Measurements from ENCODE around the gene NCAN.

NCAN gene

GRCh38 chr19:19262190-19263057, 50.7 kb downstream of the NCAN start:
- DNase-seq: no peak

- no peak for DNase-seq
Observed at GRCh38 chr19:19263886-19264487, 52.2 kb downstream of the NCAN start.

DNA sequence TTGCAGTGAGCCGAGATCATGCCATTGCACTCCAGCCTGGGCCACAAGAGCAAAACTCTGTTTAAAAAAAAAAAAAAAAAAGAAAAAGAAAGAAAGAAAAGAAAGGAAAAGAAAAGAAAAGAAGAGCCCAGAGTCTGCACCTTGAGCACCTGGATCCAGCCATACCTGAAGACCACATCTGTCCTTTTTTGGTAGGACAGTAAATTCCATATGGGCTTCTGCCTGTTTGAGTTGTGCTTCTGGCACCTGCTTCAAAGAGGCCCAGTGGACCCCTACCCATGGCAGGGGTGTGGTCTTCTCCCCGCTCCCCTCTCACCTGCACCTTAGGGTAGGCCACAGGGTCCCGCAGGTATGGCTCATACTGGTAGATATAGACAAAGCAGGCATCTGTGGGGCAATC, 55.5 kb downstream of the NCAN start:
- no peak for DNase-seq

DNA sequence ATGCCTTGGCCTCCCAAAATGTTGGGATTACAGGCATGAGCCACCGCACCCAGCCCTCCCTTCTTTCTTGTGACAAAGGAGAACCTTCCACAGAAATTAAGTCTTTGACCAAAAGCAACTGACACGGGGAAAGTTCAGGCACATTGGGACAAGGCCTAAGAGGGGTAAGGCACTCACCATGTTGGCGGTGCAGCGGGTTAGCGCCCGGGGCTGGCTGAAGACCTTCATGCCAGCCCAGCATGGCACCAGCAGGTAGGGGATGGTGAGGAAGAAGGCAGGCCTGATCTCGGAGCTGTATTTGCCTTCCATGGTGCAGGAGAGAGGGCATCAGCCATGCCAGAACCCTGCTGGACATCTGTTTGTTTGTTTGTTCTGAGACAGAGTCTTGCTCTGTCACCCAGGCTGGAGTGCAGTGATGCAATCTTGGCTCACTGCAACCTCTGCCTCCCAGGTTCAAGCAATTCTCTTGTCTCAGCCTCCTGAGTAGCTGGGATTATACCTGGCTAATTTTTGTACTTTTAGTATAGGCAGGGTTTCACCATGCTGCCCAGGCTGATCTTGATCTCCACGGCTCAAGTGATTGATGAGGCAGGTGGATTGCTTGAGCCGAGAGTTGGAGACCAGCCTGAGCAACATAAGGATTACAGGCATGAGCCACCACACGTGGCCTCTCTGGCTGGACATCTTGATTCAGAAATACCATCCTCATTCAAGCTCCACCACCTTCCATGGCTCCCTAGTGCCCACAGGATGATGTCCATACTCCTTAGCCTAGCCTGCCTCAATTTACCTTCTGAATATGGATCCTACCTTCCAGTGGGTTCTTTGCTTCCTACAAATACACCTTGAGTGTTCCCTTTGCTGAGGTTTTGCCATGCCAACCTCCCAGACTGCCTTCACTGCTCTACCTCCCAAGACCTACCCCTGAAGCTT, 57.0 kb downstream of the NCAN start:
- DNase-seq: no peak

DNA sequence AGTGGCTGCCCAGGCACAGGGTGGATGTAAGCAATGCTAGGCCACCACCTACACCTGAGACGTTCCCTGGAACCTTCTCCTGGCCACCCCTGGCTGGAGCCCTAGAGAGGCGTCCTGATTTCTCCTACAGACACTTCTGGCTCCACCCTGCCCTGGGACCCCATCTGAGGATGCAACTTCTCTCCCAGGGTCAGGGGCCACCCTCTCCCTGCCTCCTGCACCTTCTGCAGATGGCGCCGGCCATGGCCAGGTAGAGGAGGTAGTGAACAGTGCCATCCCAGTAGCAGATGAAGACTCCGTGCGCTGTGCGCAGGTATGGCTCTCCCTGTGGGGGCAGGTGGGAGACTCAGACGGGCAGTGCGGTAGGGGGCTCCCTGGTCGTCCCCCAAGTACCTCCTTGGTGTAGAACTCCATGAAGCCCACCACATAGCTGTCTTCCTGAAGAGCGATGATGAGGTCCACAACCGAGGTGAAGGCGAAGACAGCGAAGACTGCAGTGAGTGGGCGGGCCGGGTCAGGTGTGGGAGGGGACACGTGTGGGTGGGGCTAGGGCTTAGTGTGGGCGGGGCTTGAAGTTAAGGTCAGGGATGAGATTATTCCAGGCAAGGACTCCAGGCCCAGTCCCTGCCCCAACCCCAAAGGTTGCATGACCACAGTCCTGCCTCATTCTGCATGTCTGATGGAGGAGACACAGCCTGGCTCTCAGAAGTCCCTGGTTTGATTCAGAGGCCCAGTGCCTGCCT, 58.4 kb downstream of the NCAN start:
- DNase-seq: no peak

DNA sequence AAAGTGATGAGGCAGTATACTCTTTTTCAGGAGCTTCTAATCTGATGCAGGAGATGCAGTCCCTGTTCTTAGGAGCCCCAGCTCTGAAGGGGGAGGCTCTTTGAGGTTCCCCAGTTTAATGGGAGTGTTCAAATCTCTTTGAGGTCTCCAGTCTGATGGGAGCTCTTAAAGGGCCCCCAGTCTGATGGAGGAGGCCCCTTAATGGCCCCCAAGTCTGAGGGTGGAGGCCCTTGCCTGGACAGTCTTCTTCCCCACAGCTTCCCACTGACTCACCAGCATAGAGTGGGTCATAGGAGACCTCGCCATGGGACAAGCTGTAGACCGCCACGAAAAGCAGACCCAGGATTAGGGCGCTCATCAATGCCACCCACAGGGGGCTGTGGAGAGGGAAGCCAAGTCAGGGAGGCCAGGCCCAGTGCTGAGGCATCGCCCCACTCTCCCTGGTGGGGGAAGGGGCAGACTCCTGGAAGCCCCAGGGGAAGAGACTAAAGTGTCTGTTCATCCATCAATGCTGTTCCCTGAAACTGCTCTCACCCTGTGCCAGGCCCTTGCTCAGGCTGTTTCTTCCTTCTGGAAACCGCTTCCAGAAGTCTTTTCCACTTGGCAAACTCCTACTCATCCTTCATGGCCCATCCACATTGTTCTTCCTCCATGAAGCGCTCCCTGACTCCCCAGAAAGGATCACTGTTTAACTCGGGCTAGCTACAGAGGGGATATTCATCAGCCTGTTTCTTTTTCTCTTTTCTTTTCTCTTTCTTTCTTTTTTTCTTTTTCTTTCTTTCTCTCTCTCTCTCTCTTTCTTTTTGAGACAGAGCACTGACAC, 59.2 kb downstream of the NCAN start:
- no peak for DNase-seq

GRCh38 chr19:19271828-19272599, 60.3 kb downstream of the NCAN start:
- DNase-seq: no peak

- no peak for DNase-seq
Observed at GRCh38 chr19:19274146-19274545, 62.4 kb downstream of the NCAN start.

DNA sequence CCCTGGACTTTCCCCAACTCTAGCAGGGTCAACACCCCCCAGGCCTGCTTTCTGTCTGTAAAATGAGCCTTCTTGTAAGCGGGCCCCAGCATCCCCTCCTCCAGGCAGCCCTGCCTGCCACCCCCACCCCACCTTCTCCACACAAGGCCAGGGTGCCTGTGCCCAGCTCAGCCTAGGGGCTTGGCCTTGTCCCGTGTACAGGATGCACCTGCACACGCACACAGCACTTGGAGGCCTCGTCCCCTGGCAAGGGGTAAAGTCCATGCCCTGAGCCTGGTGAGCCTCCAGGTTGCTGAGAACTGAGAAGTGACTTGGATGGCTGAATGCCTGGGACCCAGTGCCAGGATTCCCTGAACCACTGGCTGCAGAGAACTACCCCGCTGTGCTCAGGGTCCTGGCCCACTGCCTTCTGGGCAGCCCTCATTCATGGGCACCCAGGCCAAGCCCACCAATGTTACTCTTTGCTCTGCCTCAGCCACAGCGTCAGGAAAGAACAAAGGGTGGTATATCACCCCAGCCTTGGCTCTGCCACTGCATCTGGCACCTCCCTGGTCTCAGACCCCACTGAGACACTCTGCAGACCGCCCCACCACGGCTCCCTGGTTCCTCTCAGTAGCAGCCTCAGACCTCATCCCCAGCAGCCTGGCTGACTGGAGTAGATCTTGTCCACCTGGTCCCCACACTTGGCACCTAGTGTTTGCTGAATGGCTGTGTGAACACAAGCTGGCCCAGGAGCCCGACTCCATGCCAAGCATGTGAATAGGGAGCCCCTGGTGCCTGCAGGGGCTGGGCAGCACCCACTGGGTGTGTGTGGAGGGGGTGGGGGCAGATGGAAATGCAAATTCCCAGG, 63.2 kb downstream of the NCAN start:
- DNase-seq: no peak

DNA sequence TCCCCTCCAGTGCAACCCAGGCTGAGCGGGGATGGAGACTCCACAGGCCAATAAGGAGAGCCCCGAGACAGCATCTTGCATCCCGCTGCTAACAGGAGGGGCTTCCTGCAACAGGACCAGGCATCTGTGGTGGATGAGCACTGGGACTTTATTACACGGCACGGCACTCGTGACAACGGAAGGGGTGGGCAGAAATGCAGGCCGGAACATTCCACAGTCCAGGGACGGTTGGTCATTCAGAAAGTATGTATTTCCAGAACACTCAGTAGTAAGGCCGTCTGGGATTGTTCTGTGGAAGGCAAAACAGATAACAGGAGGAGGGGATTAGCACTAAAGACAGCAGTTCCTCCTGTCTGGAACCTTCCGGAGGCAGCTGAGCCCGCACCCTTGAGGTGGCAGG, 64.6 kb downstream of the NCAN start:
- no peak for DNase-seq

- DNase-seq: no peak
Observed at GRCh38 chr19:19276851-19277250, 65.1 kb downstream of the NCAN start.

DNA sequence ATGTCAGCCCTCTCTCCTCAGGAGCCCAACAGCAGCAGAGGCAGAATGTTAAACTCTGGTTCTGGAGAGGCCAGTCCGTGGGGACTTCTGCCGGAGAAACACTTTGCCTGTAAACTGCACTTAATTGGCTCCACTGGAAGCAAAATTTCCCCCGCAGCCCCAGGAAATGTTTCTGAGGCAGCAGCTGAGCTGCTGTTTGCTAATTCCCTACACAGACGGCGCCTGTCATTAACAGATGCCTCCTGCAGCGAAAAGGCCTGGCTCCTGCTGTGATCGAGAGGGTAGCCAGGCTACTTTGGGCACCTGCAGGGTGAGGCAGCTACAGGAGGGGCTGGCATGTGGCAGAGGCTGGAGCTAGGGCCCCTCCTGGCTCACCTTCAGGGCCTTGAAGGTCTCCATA, 66.6 kb downstream of the NCAN start:
- no peak for DNase-seq

- no peak for DNase-seq
Observed at GRCh38 chr19:19279062-19279612, 67.4 kb downstream of the NCAN start.

DNA sequence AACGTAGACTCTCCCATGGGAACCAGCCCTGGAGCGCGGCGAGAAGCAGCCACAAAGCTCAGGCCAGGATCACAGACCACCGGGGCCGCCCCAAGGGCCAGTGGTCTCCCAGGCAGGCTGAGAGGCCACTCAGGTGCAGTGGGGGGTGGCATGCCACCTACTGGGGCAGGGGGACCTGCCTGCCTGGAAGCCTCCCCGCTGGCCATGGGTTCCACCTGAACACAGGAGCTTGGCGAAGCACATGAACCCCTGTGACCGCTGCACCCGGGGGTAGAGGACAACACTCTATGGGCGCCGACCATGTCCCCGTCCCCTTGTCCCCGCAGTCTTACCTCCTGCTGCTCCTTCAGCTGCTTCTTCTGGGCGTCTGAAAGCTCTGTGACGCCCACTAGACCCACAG, 68.1 kb downstream of the NCAN start:
- DNase-seq: no peak

DNA sequence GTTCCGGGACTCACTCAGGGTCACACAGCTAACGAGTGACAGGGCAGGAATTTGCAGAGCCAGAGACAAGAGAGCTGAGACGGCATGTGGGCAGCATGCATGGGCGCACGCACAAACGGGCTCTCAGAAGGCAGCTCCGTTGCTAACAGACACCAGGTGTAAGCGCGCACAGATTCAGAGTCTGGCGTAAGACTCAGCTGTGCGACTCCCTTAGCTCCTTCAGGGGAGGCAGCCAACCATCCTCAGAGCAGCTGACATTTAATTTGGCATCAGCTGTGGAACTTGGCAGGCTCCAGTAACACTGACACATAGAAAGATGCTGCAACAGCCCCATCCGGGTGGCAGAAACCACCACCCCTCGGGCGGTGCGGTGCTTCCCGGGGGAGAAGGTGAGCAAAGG, 68.8 kb downstream of the NCAN start:
- no peak for DNase-seq

DNA sequence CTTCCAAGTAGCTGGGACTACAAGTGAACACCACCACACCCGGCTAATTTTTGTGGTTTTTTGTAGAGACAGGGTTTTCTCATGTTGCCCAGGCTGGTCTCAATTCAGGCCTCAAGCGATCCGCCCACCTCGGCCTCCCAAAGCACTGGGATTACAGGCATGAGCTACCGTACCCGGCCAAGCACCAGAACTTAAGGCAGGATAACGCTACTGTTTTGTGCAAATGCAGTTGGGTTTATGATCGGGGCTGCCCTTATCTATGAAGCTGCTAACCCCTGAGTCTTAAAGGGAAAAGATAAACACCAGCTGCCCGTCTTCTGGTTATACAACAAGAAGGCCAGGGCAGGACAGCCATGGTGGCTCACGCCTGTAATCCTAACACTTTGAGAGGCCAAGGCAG, 73.9 kb downstream of the NCAN start:
- no peak for DNase-seq

DNA sequence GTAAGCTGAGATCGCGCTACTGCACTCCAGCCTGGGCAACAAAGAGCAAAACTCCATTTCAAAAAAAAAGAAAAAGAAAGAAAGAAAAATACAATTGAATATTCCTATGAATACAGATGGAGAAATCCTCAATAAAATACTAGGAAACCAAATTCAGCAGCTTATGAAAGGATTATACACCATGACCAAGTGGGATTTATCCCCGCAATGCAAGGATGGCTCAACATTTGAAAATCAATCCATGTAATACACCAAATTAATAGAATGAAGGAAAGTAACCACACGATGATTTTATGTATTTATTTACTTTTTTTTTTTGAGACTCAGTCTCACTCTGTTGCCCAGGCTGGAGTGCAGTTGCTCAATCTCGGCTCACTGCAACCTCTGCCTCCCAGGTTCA, 80.8 kb downstream of the NCAN start:
- DNase-seq: no peak

DNA sequence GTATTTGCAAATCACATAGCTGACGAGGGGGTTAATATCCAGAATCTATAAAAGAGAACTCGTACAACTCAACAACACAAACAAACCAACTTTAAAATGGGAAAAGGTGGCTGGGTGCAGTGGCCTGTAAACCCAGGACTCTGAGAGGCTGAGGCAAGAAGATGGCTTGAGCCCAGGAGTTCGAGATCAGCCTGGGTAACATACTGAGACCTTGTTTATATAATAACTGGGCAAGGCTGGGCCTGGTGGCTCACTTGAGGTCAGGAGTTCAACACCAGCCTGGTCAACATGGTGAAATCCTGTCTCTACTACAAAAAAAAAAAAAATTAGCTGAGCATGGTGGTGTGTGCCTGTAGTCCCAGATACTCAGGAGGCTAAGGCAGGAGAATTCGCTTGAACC, 83.2 kb downstream of the NCAN start:
- no peak for DNase-seq

GRCh38 chr19:19296953-19297689, 85.4 kb downstream of the NCAN start:
- DNase-seq: no peak
